ENCODE data around the gene NDFIP2.

Gene NDFIP2

DNA sequence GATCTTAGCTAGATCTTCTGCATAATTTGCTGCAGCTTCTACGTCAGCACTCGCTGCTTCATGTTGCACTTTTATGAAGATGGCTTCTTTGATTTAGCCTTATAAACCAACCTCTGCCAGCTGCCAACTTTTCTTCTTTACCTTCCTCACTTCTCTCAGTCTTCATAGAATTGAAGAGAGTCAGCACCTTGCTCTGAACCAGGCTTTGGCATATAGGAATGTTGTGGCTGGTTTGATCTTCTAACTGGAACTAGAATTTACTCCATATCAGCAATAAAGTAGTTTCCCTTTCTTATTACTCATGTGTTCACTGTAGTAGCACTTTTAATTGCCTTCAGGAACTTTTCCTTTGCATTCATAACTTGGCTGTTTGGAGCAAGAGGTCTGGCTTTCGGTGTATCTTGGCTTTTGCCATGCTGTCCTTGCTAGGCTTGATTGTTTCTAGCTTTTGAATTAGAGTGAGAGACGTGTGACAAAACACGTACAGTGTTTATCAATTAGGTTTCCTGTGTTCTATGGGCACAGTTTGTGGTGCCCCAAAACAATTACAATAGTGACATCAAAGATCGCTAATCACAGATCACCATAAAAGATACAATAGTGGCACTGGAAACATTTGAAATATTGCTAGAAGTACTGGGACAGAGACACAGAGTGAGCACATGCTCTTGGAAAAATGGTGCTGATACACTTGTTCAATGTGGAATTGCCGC is 50.7 kb downstream of the NDFIP2 start:
- Histone ChIP-seq H3K9me3 (no peaks in the 10 kb centered on the region), H3K4me1 (peaks cover 0 to 9% (median 0%) of the 10 kb centered on the region in 4 donors), H3K36me3 (peaks cover 0 to 5% (median 0%) of the 10 kb centered on the region in 3 donors), H3K27me3 (no peaks in the 10 kb centered on the region), H3K27ac (no peak overlapping the region), H3K4me3 (no peak overlapping the region)
- no peak for DNase-seq
- intact Hi-C loops (cut with DNase I; ENCODE audit: low total_unique reads) = loop anchor here (5.0 kb wide), 1 partner anchor 49 kb away; the partner anchor contains the start of gene NDFIP2
- TF ChIP-seq, protein P1, sequence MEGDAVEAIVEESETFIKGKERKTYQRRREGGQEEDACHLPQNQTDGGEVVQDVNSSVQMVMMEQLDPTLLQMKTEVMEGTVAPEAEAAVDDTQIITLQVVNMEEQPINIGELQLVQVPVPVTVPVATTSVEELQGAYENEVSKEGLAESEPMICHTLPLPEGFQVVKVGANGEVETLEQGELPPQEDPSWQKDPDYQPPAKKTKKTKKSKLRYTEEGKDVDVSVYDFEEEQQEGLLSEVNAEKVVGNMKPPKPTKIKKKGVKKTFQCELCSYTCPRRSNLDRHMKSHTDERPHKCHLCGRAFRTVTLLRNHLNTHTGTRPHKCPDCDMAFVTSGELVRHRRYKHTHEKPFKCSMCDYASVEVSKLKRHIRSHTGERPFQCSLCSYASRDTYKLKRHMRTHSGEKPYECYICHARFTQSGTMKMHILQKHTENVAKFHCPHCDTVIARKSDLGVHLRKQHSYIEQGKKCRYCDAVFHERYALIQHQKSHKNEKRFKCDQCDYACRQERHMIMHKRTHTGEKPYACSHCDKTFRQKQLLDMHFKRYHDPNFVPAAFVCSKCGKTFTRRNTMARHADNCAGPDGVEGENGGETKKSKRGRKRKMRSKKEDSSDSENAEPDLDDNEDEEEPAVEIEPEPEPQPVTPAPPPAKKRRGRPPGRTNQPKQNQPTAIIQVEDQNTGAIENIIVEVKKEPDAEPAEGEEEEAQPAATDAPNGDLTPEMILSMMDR (IDR thresholded peaks at IDR 0.05) = no peak

DNA sequence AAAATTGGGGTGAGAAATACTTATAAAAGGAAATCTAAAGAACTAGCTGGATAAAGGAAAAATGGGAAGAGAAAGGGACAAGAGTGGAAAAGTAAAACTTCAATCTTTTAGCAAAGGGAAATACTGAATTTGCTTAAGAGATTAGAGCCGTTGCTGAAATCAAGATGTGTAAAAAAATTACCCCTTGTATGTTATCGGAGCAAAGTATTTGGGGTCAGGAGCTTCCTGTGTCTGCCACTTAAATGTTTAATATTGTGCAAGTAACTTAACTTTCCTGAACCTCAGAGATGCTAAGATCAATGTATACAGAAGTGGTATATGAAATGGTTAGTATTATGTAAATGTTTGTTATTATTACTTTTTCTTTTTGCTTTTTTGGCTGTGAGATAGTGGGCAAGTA is 51.6 kb downstream of the NDFIP2 start:
- intact Hi-C loops (cut with DNase I; ENCODE audit: low total_unique reads) = loop anchor here (5.0 kb wide), 1 partner anchor 50 kb away; the partner anchor contains the start of gene NDFIP2
- H3K36me3 ChIP-seq = peaks cover 0 to 3% (median 0%) of the 10 kb centered on the region in 3 donors
- TF ChIP-seq, protein P1 (IDR thresholded peaks at IDR 0.05) = no peak

DNA sequence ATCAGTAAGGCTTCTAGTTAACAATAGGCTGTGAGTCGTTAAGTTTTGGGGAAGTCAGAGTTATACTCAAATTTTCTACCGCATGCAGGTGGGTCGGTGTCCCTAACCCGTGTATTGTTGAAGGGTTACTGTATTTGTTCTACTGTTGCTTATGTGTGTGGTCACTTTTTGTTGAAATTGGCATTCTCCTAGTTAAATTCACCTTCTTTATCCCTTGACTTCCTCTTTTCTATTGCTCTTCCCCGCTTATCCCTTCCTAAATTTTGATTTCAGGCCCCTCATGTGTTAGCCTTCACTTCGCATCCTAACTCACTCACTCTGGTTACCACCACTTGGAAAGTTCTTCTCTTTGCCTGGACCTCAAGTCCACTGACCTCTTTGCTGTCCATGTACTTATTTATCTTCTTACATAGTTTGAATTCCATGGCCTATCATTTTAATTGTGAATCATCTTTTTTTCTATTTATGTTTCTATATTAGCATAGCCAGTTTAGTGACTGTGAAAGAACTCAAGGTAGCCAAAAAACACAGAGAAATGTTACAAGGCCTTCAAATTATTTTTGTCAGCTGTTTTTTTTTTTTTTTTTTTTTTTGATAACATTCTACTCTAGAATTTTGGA is 52.9 kb downstream of the NDFIP2 start:
- Histone ChIP-seq H3K27me3 (no peaks in the 10 kb centered on the region), H3K27ac (no peak overlapping the region), H3K4me3 (no peak overlapping the region), H3K4me1 (peaks cover 0 to 9% (median 0%) of the 10 kb centered on the region in 4 donors), H3K36me3 (peaks cover 0 to 5% (median 0%) of the 10 kb centered on the region in 3 donors), H3K9me3 (no peaks in the 10 kb centered on the region)
- DNase-seq = no peak
- intact Hi-C loops (cut with DNase I; ENCODE audit: low total_unique reads) = loop anchor here (5.0 kb wide), 1 partner anchor 52 kb away; the partner anchor contains the start of gene NDFIP2
- TF ChIP-seq, protein P1 (IDR thresholded peaks at IDR 0.05) = no peak

More for the DNA sequence above, 51.6 kb downstream of the NDFIP2 start:
- Histone ChIP-seq H3K4me1 (peaks cover 0 to 9% (median 0%) of the 10 kb centered on the region in 4 donors), H3K9me3 (no peaks in the 10 kb centered on the region), H3K27me3 (no peaks in the 10 kb centered on the region), H3K27ac (no peak overlapping the region), H3K4me3 (no peak overlapping the region)
- no peak for DNase-seq

DNA sequence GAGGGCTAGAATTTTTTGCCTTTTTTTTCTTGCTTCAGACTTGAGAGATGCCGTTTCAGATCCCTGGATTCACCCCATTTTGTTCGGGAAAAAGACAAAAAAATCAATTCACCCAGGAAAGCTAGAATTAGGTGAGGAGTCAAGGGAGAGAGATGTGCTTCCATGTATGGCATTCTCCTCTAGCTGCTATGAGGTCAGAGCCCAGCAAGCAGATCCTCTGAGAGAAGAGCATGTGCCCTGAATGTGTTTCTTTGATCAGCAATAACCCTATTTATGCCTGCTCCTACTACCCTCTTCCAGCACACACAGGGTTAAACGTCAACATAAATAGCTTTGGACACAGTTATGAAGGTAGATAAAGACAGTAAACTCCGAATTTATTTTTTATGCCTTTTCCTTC is 53.6 kb downstream of the NDFIP2 start:
- Histone ChIP-seq H3K36me3 (peaks cover 0 to 5% (median 0%) of the 10 kb centered on the region in 3 donors), H3K4me3 (no peak overlapping the region), H3K27ac (no peak overlapping the region), H3K9me3 (no peaks in the 10 kb centered on the region), H3K4me1 (peaks cover 0 to 9% (median 0%) of the 10 kb centered on the region in 4 donors), H3K27me3 (no peaks in the 10 kb centered on the region)
- TF ChIP-seq, protein P1 (IDR thresholded peaks at IDR 0.05) = no peak
- no peak for DNase-seq
- intact Hi-C loops (cut with DNase I; ENCODE audit: low total_unique reads) = loop anchor here (5.0 kb wide), 1 partner anchor 52 kb away; the partner anchor contains the start of gene NDFIP2

DNA sequence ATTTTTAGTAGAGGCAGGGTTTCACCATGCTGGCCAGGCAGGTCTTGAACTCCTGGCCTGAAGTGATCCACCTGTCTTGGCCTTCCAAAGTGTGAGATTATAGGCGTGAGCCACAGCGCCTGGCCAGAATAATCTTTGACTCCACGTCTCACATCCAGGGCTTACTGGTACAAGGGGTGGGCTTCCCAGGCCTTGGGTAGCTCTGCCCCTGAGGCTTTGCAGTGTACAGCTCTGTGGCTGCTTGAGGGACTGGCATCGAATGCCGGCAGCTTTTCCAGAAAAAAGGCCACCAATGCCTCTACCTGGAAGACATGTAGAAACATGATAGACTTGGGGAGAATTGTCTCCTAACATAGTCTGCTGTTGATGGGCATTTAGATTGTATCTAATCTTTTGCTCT is 57.8 kb downstream of the NDFIP2 start:
- intact Hi-C loops (cut with DNase I; ENCODE audit: low total_unique reads) = loop anchor here (5.0 kb wide), 1 partner anchor 106 kb away; no protein-coding TSS in a partner anchor
- TF ChIP-seq, protein P1 (IDR thresholded peaks at IDR 0.05) = no peak
- peaks cover 0 to 5% (median 0%) of the 10 kb centered on the region in 3 donors for H3K36me3 ChIP-seq

More for the DNA sequence above, 57.8 kb downstream of the NDFIP2 start:
- peaks cover 0 to 8% (median 0%) of the 10 kb centered on the region in 4 donors for H3K4me1 ChIP-seq
- H3K4me3 ChIP-seq = no peak overlapping the region
- no peaks in the 10 kb centered on the region for H3K27me3 ChIP-seq
- DNase-seq = no peak
- H3K9me3 ChIP-seq = no peaks in the 10 kb centered on the region
- no peak overlapping the region for H3K27ac ChIP-seq
